Measurements from ENCODE around the gene VSIG10.

The VSIG10 gene

DNA sequence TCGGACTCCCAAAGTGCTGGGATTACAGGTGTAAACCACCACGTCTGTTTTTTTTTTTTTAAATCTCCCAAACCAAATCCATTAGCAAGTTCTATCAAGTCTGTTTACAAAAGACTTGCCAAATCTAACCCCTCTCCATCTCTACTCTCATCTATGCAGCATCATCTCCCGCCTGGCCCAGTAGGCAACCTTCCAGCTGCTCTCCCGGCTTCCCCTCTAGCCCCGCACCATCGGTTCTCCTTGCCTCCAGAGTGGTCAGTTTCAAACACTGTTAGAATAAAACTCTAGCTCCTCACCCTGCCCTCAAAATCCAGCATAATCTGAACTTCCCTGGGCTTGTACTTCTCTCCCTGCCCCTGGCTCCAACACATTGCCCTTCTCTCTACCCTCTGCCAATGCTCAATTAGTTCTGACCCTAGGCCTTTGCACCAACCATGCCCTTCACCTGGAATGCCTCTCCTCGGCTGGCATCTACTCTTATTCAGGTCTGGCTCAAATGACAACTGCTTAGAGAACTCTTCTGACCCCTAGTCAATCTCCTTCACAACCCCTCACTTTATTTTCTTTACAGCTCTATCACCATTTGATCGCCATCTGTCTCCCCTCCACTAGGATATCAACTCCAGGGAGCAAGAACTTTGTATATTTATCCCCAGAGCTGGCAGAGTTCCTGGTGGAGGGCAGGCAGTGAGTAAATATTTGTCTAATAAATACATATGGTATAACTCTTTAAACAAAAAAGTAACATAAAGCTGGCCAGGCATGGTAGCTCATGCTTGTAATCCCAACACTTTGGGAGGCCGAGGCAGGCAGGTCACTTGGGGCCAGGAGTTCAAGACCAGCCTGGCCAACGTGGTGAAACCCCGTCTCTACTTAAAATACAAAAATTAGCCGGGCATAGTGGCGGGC lies 47.7 kb downstream of the VSIG10 start:
- DNase-seq (ENCODE audit: low spot score): no peak
- in situ Hi-C loops (cut with MboI; ENCODE audit: low pct_unique_long_range_greater_than_20kb, low sequenced_read_pairs, unreplicated experiment): no loop called here
- TF ChIP-seq, protein P1, sequence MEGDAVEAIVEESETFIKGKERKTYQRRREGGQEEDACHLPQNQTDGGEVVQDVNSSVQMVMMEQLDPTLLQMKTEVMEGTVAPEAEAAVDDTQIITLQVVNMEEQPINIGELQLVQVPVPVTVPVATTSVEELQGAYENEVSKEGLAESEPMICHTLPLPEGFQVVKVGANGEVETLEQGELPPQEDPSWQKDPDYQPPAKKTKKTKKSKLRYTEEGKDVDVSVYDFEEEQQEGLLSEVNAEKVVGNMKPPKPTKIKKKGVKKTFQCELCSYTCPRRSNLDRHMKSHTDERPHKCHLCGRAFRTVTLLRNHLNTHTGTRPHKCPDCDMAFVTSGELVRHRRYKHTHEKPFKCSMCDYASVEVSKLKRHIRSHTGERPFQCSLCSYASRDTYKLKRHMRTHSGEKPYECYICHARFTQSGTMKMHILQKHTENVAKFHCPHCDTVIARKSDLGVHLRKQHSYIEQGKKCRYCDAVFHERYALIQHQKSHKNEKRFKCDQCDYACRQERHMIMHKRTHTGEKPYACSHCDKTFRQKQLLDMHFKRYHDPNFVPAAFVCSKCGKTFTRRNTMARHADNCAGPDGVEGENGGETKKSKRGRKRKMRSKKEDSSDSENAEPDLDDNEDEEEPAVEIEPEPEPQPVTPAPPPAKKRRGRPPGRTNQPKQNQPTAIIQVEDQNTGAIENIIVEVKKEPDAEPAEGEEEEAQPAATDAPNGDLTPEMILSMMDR (IDR thresholded peaks at IDR 0.05; ENCODE audit: extremely low read depth, insufficient read depth, missing control alignments): no peak

DNA sequence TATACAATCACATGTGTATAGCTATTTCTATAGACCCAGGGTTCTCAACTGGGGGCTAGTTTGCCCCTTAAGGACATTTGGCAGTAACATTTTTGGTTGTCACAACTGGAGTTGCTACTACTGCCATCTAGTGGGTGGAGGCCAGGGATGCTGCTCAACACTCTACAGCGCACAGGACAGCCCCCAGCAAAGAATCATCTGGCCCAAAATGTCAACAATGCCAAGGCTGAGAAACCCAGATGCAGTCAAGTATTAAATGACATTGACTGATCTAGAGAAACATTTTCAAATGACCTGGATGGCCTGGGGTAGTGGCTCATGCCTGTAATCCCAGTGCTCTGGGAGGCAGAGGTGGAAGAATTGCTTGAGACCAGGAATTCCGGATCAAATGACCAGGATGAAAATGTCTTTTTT lies 48.7 kb downstream of the VSIG10 start:
- peak; percentile 48 for DNase-seq (ENCODE audit: low spot score)
- TF ChIP-seq, protein P1 (IDR thresholded peaks at IDR 0.05; ENCODE audit: extremely low read depth, insufficient read depth, missing control alignments): peak; percentile 64
- in situ Hi-C loops (cut with MboI; ENCODE audit: low pct_unique_long_range_greater_than_20kb, low sequenced_read_pairs, unreplicated experiment): no loop called here

DNA sequence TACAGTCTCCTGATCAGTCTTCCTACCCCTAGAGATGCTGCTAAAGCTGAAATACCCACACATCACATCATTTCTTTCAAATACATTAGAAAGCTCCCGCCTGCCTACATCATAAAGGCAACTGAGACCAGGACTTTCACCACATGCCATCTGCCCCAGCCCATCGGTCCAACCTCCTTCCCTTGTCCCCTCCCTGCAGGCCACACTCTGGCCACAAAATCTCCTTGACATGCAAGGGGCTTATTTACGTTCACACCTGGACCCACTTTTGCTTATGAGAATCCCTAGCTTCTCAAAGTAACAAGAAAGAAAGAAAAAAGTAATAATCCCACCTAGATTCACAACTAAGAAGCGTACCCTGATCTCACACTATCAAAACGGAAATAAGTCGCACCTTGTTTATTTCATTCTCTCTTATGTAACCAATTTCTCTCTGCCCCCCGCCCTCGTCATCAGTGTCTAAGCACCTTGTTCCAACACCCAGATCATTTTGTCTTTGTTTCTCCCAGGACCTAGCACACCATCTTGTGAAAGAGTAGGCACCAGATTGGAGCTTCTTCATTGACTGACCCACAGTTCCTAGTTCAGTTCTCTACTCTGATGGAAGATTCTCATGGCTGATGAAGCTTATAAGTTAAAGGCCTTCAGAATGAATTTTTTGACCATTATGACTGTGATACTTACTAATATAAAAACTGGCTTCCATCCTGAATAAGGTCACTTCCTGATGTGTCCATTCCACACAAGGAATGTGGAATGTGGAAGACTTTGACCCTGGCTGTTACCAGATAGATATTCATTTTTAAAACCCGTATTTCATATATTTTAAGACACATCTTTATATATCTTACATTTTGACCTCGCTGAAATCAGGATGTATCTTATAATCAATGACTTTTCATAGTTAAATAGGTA lies 50.5 kb downstream of the VSIG10 start:
- TF ChIP-seq, protein P1 (IDR thresholded peaks at IDR 0.05; ENCODE audit: extremely low read depth, insufficient read depth, missing control alignments): no peak
- no peak for DNase-seq (ENCODE audit: low spot score)
- in situ Hi-C loops (cut with MboI; ENCODE audit: low pct_unique_long_range_greater_than_20kb, low sequenced_read_pairs, unreplicated experiment): no loop called here

DNA sequence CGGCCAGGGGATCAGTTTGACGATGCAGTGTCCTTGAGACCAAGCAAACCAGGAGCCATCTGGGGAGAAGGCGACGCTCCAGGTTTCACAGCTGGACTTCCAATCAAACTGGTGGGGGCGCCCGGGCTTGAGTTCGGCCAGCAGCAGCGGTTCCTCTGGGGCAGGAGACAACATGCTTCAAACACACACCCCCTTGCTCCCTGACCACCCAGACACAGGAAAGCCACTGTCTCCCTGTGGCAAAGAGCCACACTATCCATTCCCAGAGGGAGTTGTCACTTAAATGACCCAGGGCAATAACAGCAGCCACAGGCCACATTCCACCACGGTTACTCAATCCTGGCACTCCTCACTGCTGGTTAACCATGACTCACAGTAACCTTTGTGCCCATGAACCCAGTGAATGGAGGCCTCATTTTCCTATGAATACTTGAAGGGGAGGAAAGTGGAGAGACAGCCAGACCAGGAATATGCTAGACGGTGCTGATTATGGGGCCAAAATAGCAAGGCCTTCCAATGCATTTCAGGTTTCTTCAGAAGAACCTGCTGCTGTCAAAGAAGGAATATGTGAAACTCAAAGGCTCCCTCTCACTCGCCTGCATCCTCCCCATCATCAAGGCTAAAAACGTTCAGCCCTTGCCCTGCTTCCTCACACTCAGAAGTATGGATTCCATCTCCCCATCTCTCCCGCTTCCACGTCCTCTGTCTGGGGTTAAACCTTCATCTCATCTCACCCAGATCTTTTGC lies 51.3 kb downstream of the VSIG10 start:
- DNase-seq (ENCODE audit: low spot score): no peak
- in situ Hi-C loops (cut with MboI; ENCODE audit: low pct_unique_long_range_greater_than_20kb, low sequenced_read_pairs, unreplicated experiment): no loop called here
- TF ChIP-seq, protein P1 (IDR thresholded peaks at IDR 0.05; ENCODE audit: extremely low read depth, insufficient read depth, missing control alignments): no peak

DNA sequence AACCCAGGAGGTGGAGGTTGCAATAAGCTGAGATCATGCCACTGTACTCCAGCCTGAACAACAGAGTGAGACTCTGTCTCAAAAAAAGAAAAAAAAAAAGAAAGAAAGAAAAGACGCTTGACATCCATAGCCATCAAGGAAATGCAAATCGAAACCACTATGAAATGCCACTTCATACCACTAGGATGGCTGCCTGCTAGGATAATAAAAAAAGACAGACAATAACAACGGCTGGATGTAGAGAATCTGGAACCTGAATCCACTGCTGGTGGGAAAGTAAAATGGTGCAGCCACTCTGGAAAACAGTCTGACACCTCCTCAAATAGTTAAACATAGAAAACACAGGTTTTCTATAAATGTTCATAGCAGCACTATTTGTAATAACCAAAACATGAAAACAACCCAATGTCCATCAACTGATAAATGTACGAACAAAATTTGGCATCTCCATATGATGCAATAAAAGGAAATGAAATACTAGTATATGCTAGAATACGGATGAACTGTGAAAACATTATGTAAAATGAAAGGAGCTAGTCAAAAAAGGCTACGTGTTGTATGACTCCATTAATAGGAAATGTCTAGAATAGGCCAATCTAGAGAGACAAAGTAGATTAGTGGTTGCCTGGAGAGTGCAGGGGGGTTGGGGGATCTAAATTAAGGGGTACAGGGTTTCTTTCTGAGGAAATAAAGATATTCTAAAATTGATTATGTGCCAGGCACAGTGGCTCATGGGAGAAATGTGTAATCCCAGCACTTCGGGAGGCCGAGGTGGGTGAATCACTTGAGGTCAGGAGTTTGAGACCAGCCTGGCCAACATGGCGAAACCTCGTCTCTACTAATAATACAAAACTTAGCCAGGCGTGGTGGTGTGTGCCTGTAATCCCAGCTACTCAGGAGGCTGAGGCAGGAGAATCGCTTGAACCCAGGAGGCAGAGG lies 52.6 kb downstream of the VSIG10 start:
- no peak for DNase-seq (ENCODE audit: low spot score)
- TF ChIP-seq, protein P1 (IDR thresholded peaks at IDR 0.05; ENCODE audit: extremely low read depth, insufficient read depth, missing control alignments): no peak
- in situ Hi-C loops (cut with MboI; ENCODE audit: low pct_unique_long_range_greater_than_20kb, low sequenced_read_pairs, unreplicated experiment): no loop called here

All from GM13977 (cell line).